Measurements from ENCODE around the gene ZNF185.

The ZNF185 gene

GRCh38 chrX:152897222-152898131, at the start of gene ZNF185:
Gene ZNF185 (plus strand): TSS chrX:152898067. CDS start chrX:152914490, 16,423 bp downstream.
- no peak for DNase-seq

- DNase-seq: no peak
Measured at GRCh38 chrX:152850465-152850864, 47.4 kb upstream of the ZNF185 start.

GRCh38 chrX:152853986-152854385, 43.9 kb upstream of the ZNF185 start:
- no peak for DNase-seq

- DNase-seq: no peak
Measured at GRCh38 chrX:152861116-152861515, 36.8 kb upstream of the ZNF185 start.

- no peak for DNase-seq
Measured at GRCh38 chrX:152861826-152862225, 36.0 kb upstream of the ZNF185 start.

GRCh38 chrX:152865232-152865920, 32.5 kb upstream of the ZNF185 start:
- no peak for DNase-seq

- DNase-seq: no peak
Measured at GRCh38 chrX:152866386-152866785, 31.5 kb upstream of the ZNF185 start.

GRCh38 chrX:152869972-152870371, 27.9 kb upstream of the ZNF185 start:
- no peak for DNase-seq

GRCh38 chrX:152871260-152871659, 26.6 kb upstream of the ZNF185 start:
- DNase-seq: no peak

GRCh38 chrX:152872522-152872921, 25.3 kb upstream of the ZNF185 start:
- DNase-seq: no peak

GRCh38 chrX:152873361-152873760, 24.5 kb upstream of the ZNF185 start:
- no peak for DNase-seq

- DNase-seq: no peak
Measured at GRCh38 chrX:152876931-152877840, 20.7 kb upstream of the ZNF185 start.

- DNase-seq: no peak
Measured at GRCh38 chrX:152878976-152879755, 18.7 kb upstream of the ZNF185 start.

- DNase-seq: no peak
Measured at GRCh38 chrX:152881289-152881688, 16.6 kb upstream of the ZNF185 start.

- DNase-seq: no peak
Measured at GRCh38 chrX:152884171-152884570, 13.7 kb upstream of the ZNF185 start.

- DNase-seq: no peak
Measured at GRCh38 chrX:152886716-152887115, 11.2 kb upstream of the ZNF185 start.

- no peak for DNase-seq
Measured at GRCh38 chrX:152892499-152892898, 5.4 kb upstream of the ZNF185 start.

- no peak for DNase-seq
Measured at GRCh38 chrX:152892999-152893891, 4.6 kb upstream of the ZNF185 start.

- no peak for DNase-seq
Measured at GRCh38 chrX:152893980-152894610, 3.8 kb upstream of the ZNF185 start.

GRCh38 chrX:152895121-152895520, 2.7 kb upstream of the ZNF185 start:
- DNase-seq: no peak

Measured in GDM1 (cell line).